HL-60 (cell line): ENCODE measurements around the gene STAT6.

ENCODE experiments used
- DNase-seq, 2 experiments: peaks; one replicate each; pipeline ENCODE4 v3.0.0-alpha.2; 2010 to 2020; ENCODE audit warnings: low read depth in 1 of 2, low spot score in 1 of 2
- H3K27ac ChIP-seq: fragments of 250-450 bp; sonication (Bioruptor Pico); replicated peaks from 2 replicates; pipeline ENCODE4 v1.5.1; 2020; ENCODE audit warnings: mild to moderate bottlenecking, moderate library complexity
- H3K27me3 ChIP-seq: fragments of 250-450 bp; sonication (Bioruptor Pico); 2 replicates; pipeline ENCODE4 v1.5.1; 2021; ENCODE audit warnings: mild to moderate bottlenecking, moderate library complexity; ENCODE audit not compliant: insufficient read depth, poor library complexity, severe bottlenecking
- H3K4me3 ChIP-seq: replicated peaks from 2 replicates; pipeline ENCODE4 v1.5.1; 2011; ENCODE audit warnings: mild to moderate bottlenecking, control low read depth, low read length; ENCODE audit not compliant: insufficient read depth
- GABPA ChIP-seq: IDR thresholded peaks from 2 replicates; pipeline ENCODE4 v1.6.1; 2012; ENCODE audit warnings: low read depth
- POLR2AphosphoS5 ChIP-seq: IDR thresholded peaks from 2 replicates; pipeline ENCODE4 v1.6.1; 2012; ENCODE audit warnings: low read depth
- SPI1 ChIP-seq: IDR thresholded peaks from 2 replicates; pipeline ENCODE4 v1.6.1; 2012; ENCODE audit warnings: low read depth, mild to moderate bottlenecking, borderline replicate concordance
- TF ChIP-seq, protein P1 (sequence below): IDR thresholded peaks from one replicate; pipeline ENCODE4 v1.5.1; 2011; ENCODE audit warnings: low read length, control low read depth, inconsistent platforms; ENCODE audit not compliant: insufficient read depth
- TF ChIP-seq, protein P2 (sequence below): IDR thresholded peaks from 2 replicates; pipeline ENCODE4 v1.6.1; 2012; ENCODE audit warnings: low read depth; ENCODE audit not compliant: insufficient replicate concordance

Gene STAT6

DNA sequence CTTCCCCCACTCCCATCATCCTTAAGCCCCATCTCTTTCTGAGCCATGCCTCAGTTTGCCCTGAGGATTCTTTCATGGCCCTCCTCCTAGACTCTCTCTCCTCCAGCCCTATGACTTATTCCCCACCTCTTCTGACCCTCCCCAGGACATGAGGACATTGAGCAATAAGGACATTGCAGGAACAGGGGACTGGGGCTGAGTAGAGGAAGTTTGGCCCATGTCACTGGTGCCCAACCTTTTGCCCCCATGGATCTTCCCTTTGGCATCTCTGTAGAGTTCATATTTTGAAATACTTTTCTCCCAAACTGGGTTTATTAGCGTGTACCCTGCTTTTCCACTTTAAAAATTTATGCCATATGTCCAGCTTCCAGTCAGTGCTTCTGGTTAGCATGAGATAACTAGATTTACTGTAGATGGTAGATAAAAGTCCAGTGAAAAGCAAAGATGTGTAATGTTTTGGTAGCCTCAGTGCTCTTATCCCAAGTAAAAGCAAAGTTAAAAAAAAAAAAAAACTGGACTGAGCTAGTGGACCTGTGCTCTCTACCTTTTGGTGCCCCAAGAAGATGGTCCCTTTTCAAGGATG lies 42.3 kb upstream of the STAT6 start:
- Histone ChIP-seq H3K27me3 (no peaks in the 10 kb centered on the region), H3K27ac (no peak overlapping the region), H3K4me3 (no peak overlapping the region)
- DNase-seq, result no peak
- TF ChIP-seq, protein P1, sequence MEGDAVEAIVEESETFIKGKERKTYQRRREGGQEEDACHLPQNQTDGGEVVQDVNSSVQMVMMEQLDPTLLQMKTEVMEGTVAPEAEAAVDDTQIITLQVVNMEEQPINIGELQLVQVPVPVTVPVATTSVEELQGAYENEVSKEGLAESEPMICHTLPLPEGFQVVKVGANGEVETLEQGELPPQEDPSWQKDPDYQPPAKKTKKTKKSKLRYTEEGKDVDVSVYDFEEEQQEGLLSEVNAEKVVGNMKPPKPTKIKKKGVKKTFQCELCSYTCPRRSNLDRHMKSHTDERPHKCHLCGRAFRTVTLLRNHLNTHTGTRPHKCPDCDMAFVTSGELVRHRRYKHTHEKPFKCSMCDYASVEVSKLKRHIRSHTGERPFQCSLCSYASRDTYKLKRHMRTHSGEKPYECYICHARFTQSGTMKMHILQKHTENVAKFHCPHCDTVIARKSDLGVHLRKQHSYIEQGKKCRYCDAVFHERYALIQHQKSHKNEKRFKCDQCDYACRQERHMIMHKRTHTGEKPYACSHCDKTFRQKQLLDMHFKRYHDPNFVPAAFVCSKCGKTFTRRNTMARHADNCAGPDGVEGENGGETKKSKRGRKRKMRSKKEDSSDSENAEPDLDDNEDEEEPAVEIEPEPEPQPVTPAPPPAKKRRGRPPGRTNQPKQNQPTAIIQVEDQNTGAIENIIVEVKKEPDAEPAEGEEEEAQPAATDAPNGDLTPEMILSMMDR, result no peak
- TF ChIP-seq POLR2AphosphoS5 (no peak), GABPA (no peak), SPI1 (no peak)
- TF ChIP-seq, protein P2, sequence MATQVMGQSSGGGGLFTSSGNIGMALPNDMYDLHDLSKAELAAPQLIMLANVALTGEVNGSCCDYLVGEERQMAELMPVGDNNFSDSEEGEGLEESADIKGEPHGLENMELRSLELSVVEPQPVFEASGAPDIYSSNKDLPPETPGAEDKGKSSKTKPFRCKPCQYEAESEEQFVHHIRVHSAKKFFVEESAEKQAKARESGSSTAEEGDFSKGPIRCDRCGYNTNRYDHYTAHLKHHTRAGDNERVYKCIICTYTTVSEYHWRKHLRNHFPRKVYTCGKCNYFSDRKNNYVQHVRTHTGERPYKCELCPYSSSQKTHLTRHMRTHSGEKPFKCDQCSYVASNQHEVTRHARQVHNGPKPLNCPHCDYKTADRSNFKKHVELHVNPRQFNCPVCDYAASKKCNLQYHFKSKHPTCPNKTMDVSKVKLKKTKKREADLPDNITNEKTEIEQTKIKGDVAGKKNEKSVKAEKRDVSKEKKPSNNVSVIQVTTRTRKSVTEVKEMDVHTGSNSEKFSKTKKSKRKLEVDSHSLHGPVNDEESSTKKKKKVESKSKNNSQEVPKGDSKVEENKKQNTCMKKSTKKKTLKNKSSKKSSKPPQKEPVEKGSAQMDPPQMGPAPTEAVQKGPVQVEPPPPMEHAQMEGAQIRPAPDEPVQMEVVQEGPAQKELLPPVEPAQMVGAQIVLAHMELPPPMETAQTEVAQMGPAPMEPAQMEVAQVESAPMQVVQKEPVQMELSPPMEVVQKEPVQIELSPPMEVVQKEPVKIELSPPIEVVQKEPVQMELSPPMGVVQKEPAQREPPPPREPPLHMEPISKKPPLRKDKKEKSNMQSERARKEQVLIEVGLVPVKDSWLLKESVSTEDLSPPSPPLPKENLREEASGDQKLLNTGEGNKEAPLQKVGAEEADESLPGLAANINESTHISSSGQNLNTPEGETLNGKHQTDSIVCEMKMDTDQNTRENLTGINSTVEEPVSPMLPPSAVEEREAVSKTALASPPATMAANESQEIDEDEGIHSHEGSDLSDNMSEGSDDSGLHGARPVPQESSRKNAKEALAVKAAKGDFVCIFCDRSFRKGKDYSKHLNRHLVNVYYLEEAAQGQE, result no peak

DNA sequence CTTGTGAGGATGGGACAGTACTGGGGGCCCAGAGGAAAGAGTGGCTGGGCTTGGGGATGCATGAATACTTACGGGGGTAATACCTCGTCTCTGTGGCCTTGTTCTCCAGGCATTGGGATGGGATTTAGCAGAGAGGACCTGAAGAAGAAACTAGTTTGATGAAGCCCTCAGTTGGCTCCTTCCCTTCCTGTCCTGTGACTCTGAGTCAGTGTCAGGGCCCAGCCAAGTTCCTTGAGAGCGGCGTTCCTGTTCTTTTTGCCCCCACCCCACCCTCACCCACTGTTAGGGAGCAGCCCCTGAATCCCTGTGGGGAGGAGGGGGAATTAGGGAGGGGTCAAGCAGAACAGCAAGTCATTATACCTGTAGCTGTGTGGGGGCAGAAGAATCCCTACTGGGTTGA lies 41.5 kb upstream of the STAT6 start:
- H3K4me3 ChIP-seq, result no peak overlapping the region
- no peaks in the 10 kb centered on the region for H3K27me3 ChIP-seq
- DNase-seq, result no peak
- no peak for TF ChIP-seq SPI1
- TF ChIP-seq GABPA, result no peak
- H3K27ac ChIP-seq, result no peak overlapping the region

DNA sequence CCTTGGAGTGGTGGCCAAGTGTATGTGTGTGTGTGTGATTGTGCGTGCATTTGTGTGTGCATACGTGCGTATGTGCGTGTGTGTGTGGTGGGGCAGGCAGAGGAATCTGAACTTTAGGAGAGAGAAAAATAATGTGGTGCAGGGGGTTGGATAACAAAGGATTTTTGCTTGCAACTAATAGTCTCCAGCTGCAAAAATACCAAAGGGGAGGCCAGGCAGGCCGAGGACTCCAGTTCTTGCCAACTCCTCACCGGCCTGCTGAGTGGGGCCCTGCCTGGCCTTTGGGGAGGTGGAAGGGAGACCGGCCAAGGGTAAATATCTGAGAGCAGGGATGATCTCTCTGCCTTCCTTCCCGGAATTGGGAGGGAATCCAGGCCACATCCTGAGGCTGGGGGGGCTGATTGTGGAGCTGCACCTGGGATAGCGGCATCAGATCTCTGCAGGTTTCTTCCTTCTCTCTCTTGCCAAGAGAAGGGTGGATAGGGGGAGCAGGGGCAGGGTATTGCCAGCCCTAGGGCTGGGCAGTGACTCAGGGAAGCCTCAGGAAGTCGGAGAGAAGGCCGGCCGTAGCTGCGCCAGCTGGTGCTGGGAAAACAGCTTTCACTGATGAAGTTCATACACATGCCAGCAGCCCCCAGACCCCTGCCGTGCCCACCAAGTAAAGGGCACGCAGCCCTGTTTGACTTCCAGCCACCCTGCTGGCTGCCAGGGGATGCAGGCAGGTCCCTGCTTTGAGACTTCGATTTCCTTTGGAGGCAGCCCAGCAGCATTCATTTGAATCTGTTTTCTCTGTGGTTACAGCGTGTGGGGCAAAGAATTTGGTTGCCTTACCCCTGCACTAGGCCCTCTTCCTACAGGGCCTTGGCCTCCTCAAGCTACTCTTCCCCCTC lies 40.8 kb upstream of the STAT6 start:
- DNase-seq, result no peak
- Histone ChIP-seq H3K4me3 (no peak overlapping the region), H3K27ac (no peak overlapping the region), H3K27me3 (no peaks in the 10 kb centered on the region)
- TF ChIP-seq, protein P1, result no peak
- no peak for TF ChIP-seq SPI1

DNA sequence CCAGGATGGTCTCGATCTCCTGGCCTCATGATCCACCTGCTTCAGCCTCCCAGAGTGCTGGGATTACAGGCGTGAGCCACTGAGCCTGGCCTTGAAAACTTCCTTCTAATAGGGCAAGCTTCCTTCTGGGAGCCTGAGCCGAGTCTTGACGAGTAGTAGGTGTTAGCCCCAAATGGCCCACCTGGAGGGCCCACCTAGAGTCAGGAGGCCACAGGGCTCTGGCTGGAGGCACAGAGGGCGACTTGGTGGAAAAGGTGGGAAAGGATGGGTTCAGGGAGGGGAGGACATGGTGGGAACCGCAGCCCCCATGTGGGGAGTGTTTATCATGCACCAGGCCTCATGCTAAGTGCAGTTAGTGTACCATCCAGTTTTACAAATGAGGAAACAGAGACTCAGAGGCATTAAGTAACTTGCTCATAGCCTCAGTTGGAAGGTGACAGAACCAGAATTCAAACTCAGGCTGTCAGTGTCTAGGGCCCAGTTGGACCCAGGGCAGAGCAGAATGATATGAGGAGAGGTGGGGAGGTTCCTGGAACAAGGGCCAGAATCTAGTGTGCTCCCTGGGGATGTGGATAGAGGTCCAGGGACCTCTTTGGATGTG lies 39.3 kb upstream of the STAT6 start:
- no peak for DNase-seq
- H3K4me3 ChIP-seq, result no peak overlapping the region
- no peak overlapping the region for H3K27ac ChIP-seq
- no peaks in the 10 kb centered on the region for H3K27me3 ChIP-seq
- TF ChIP-seq POLR2AphosphoS5 (no peak), SPI1 (no peak), GABPA (no peak)
- TF ChIP-seq, protein P1, result no peak
